DND-41 (cell line): ENCODE results near the gene XPNPEP1.

Experiments used
- ATAC-seq: fragments of 200-7000 bp; cut with Tn5 transposase; 3 replicates; pipeline ENCODE4 v1.9.1; 2021; ENCODE audit warnings: low read depth; ENCODE audit not compliant: insufficient read depth
- DNase-seq: peaks from one replicate; pipeline ENCODE4 v3.0.0-alpha.2; 2020
- H2AFZ ChIP-seq: 2 replicates; pipeline ENCODE4 v1.6.0; 2012; ENCODE audit warnings: low read depth, low read length
- H3K27ac ChIP-seq: 2 replicates; pipeline ENCODE4 v1.5.1; 2012; ENCODE audit warnings: low read length, inconsistent platforms
- H3K27me3 ChIP-seq: fragments of 200-600 bp; sonication (generic); 2 replicates; pipeline ENCODE4 v1.6.0; 2012; ENCODE audit warnings: low read length, mild to moderate bottlenecking, inconsistent platforms; ENCODE audit not compliant: insufficient read depth, poor library complexity
- H3K36me3 ChIP-seq: 2 replicates; pipeline ENCODE4 v1.5.1; 2012; ENCODE audit warnings: low read length, inconsistent platforms; ENCODE audit not compliant: insufficient read depth
- H3K4me1 ChIP-seq: 2 replicates; pipeline ENCODE4 v1.5.1; 2012; ENCODE audit warnings: mild to moderate bottlenecking, low read length; ENCODE audit not compliant: insufficient read depth
- H3K4me2 ChIP-seq: 2 replicates; pipeline ENCODE4 v1.6.0; 2012; ENCODE audit warnings: mild to moderate bottlenecking, moderate library complexity, low read length, inconsistent platforms; ENCODE audit not compliant: insufficient read depth
- H3K4me3 ChIP-seq, 2 experiments: fragments of 200-600 bp in 1 of 2; shearing (Covaris generic) in 1 of 2; 2 replicates each; pipeline ENCODE4 v1.5.1; 2012 to 2016; ENCODE audit warnings: inconsistent platforms in 2 of 2, low read length in 2 of 2, mild to moderate bottlenecking in 2 of 2, low read depth in 1 of 2, moderate library complexity in 1 of 2
- H3K79me2 ChIP-seq: 2 replicates; pipeline ENCODE4 v1.6.0; 2012; ENCODE audit warnings: low read length, inconsistent platforms; ENCODE audit not compliant: insufficient read depth
- H3K9ac ChIP-seq: 2 replicates; pipeline ENCODE4 v1.6.0; 2012; ENCODE audit warnings: low read depth, mild to moderate bottlenecking, inconsistent platforms, low read length, moderate library complexity
- H3K9me3 ChIP-seq: 2 replicates; pipeline ENCODE4 v1.5.1; 2012; ENCODE audit warnings: low read length, moderate library complexity, mild to moderate bottlenecking, inconsistent platforms; ENCODE audit not compliant: insufficient read depth, severe bottlenecking
- H4K20me1 ChIP-seq: 2 replicates; pipeline ENCODE4 v1.6.0; 2012; ENCODE audit warnings: low read length; ENCODE audit not compliant: insufficient read depth
- EZH2 ChIP-seq: IDR thresholded peaks from 3 replicates; pipeline ENCODE4 v1.6.1; 2012; ENCODE audit warnings: borderline replicate concordance, low read depth, mild to moderate bottlenecking, moderate library complexity, low read length, inconsistent platforms; ENCODE audit not compliant: severe bottlenecking
- TF ChIP-seq, protein P1 (sequence below): IDR thresholded peaks from 2 replicates; pipeline ENCODE4 v1.5.1; 2012; ENCODE audit warnings: borderline replicate concordance, low read length, moderate library complexity, mild to moderate bottlenecking; ENCODE audit not compliant: poor library complexity, severe bottlenecking; ENCODE audit errors: extremely low read depth

The XPNPEP1 gene

DNA sequence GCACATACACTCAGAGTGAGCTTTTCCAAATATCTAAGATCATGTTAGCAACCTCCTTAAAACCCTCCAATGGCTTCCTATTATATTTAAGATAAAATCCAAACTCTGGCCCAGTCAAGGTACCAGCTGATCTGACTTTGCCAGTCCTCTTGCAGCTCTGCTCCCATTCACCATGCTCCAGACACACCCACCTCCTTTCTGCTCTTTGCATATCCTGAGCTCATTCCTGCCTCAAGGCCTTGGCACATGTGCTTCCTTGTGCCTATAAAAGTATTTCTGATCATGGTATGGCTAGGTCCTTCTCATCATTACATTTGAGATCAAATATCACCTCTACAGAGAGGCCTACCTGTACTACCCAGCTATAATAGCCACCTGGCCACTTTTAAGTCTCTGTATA lies 27.5 kb downstream of the XPNPEP1 start:
- Histone ChIP-seq H3K4me1 (no peaks in the 10 kb centered on the region), H3K9ac (no peak overlapping the region), H4K20me1 (peaks cover 7% of the 10 kb centered on the region; the same call in 1 of the 2 replicates), H3K4me2 (no peak overlapping the region), H3K27ac (no peak overlapping the region), H3K9me3 (no peaks in the 10 kb centered on the region), H3K36me3 (peaks cover 34% of the 10 kb centered on the region), H3K4me3 (no peak overlapping the region), H3K27me3 (no peaks in the 10 kb centered on the region), H2AFZ (no peak overlapping the region), H3K79me2 (peaks cover 4% of the 10 kb centered on the region)
- no peak for DNase-seq
- TF ChIP-seq, protein P1, sequence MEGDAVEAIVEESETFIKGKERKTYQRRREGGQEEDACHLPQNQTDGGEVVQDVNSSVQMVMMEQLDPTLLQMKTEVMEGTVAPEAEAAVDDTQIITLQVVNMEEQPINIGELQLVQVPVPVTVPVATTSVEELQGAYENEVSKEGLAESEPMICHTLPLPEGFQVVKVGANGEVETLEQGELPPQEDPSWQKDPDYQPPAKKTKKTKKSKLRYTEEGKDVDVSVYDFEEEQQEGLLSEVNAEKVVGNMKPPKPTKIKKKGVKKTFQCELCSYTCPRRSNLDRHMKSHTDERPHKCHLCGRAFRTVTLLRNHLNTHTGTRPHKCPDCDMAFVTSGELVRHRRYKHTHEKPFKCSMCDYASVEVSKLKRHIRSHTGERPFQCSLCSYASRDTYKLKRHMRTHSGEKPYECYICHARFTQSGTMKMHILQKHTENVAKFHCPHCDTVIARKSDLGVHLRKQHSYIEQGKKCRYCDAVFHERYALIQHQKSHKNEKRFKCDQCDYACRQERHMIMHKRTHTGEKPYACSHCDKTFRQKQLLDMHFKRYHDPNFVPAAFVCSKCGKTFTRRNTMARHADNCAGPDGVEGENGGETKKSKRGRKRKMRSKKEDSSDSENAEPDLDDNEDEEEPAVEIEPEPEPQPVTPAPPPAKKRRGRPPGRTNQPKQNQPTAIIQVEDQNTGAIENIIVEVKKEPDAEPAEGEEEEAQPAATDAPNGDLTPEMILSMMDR, result no peak
- no peak for TF ChIP-seq EZH2
- ATAC-seq, result no peak

- no peak for TF ChIP-seq EZH2
- TF ChIP-seq, protein P1, result no peak
- no peak for ATAC-seq
- no peak for DNase-seq
- Histone ChIP-seq H3K27me3 (no peaks in the 10 kb centered on the region), H3K4me2 (no peak overlapping the region), H4K20me1 (peaks cover 7% of the 10 kb centered on the region; the same call in 1 of the 2 replicates), H3K79me2 (no peaks in the 10 kb centered on the region; the same call in 1 of the 2 replicates), H3K36me3 (peaks cover 37% of the 10 kb centered on the region), H2AFZ (no peak overlapping the region), H3K9ac (no peak overlapping the region), H3K9me3 (no peaks in the 10 kb centered on the region), H3K4me1 (no peaks in the 10 kb centered on the region), H3K4me3 (no peak overlapping the region), H3K27ac (no peak overlapping the region)
Observed at GRCh38 chr10:109895095-109895818, 28.1 kb downstream of the XPNPEP1 start.

DNA sequence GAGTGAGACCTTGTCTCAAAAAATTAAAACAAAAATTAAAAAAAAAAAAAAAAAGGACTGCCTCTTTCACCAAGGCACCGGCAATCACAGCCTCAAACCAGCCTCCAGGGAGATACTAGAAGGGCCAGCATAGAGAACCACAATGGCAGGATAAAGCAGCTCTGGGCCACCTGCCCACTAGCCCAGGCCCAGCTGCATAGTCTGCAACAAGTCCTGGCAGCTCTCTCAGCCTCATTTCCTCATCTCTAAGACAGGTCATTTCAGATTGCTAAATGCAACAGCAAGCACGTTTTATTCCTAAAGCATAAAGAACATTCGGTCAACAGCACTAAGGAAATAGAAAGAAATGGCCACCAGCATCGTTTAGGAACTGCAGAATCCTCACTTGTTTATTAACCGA lies 28.8 kb downstream of the XPNPEP1 start:
- H3K4me3 ChIP-seq, result no peak overlapping the region
- H3K4me2 ChIP-seq, result no peak overlapping the region
- no peaks in the 10 kb centered on the region for H3K9me3 ChIP-seq
- H3K79me2 ChIP-seq, result no peaks in the 10 kb centered on the region; the same call in 1 of the 2 replicates
- no peaks in the 10 kb centered on the region for H3K4me1 ChIP-seq
- TF ChIP-seq EZH2, result no peak
- TF ChIP-seq, protein P1, result no peak
- peaks cover 35% of the 10 kb centered on the region for H3K36me3 ChIP-seq
- H2AFZ ChIP-seq, result no peak overlapping the region
- ATAC-seq (no peak), DNase-seq (no peak)
- H4K20me1 ChIP-seq, result peaks cover 7% of the 10 kb centered on the region; the same call in 1 of the 2 replicates
- no peak overlapping the region for H3K9ac ChIP-seq
- H3K27me3 ChIP-seq, result no peaks in the 10 kb centered on the region
- no peak overlapping the region for H3K27ac ChIP-seq
